GM23338 (cell line): ENCODE measurements around the gene PIGZ. TPM values are rescaled to one million over a fixed set of nuclear protein-coding genes. Genes with fewer than 3 reads are reported as not detected.

Experiments
- ATAC-seq: fragments of 200-7000 bp; cut with Tn5 transposase; 3 replicates; pipeline ENCODE4 v1.9.1; 2020
- DNase-seq: peaks from one replicate; pipeline ENCODE4 v3.0.0-alpha.2; 2015; ENCODE audit warnings: low spot score
- H2AFZ ChIP-seq: fragments of 200-600 bp; sonication (generic); 2 replicates; pipeline ENCODE4 v1.8.0; 2016; ENCODE audit warnings: antibody characterized with exemption, mild to moderate bottlenecking, moderate library complexity
- H3F3A ChIP-seq: fragments of 200-600 bp; sonication (generic); replicated peaks from 2 replicates; pipeline ENCODE4 v1.8.0; 2017; ENCODE audit warnings: antibody characterized with exemption, mixed run types, low read depth
- H3K27ac ChIP-seq: fragments of 200-600 bp; sonication (generic); 2 replicates; pipeline ENCODE4 v1.6.1; 2016; ENCODE audit warnings: low read depth
- H3K27me3 ChIP-seq: fragments of 200-600 bp; sonication (generic); 2 replicates; pipeline ENCODE4 v1.8.0; 2016; ENCODE audit warnings: mild to moderate bottlenecking, mixed run types, moderate library complexity; ENCODE audit not compliant: insufficient read depth
- H3K36me3 ChIP-seq: fragments of 200-600 bp; sonication (generic); 2 replicates; pipeline ENCODE4 v1.8.0; 2016; ENCODE audit warnings: mild to moderate bottlenecking; ENCODE audit not compliant: insufficient read depth
- H3K4me1 ChIP-seq: fragments of 200-600 bp; sonication (generic); 2 replicates; pipeline ENCODE4 v1.8.0; 2016; ENCODE audit warnings: mild to moderate bottlenecking, moderate library complexity; ENCODE audit not compliant: insufficient read depth
- H3K4me2 ChIP-seq: fragments of 200-600 bp; sonication (generic); 2 replicates; pipeline ENCODE4 v1.7.1; 2017; ENCODE audit warnings: mixed run types
- H3K4me3 ChIP-seq: fragments of 200-600 bp; sonication (generic); 2 replicates; pipeline ENCODE4 v1.6.1; 2016; ENCODE audit warnings: mixed run types
- H3K79me2 ChIP-seq: fragments of 200-600 bp; sonication (generic); replicated peaks from 2 replicates; pipeline ENCODE4 v1.8.0; 2017; ENCODE audit warnings: mild to moderate bottlenecking; ENCODE audit not compliant: insufficient read depth
- H3K9me2 ChIP-seq: fragments of 200-600 bp; sonication (generic); 2 replicates; pipeline ENCODE4 v1.8.0; 2017; ENCODE audit not compliant: insufficient read depth
- H4K20me1 ChIP-seq: fragments of 200-600 bp; sonication (generic); replicated peaks from 2 replicates; pipeline ENCODE4 v1.8.0; 2017; ENCODE audit warnings: mild to moderate bottlenecking; ENCODE audit not compliant: insufficient read depth
- H3K27ac Mint-ChIP-seq: 2 replicates; pipeline ENCODE4 v1.8.0; 2020; ENCODE audit warnings: inconsistent platforms, mild to moderate bottlenecking, moderate library complexity, mixed read lengths
- H3K27me3 Mint-ChIP-seq: 3 replicates; pipeline ENCODE4 v1.8.0; 2022; ENCODE audit warnings: low read depth, mild to moderate bottlenecking, moderate library complexity, mixed read lengths, inconsistent platforms; ENCODE audit not compliant: insufficient read depth, poor library complexity
- H3K36me3 Mint-ChIP-seq: 3 replicates; pipeline ENCODE4 v1.8.0; 2021; ENCODE audit warnings: low read depth, mild to moderate bottlenecking, inconsistent platforms, moderate library complexity, mixed read lengths
- H3K4me1 Mint-ChIP-seq: 3 replicates; pipeline ENCODE4 v1.8.0; 2020; ENCODE audit warnings: mild to moderate bottlenecking, inconsistent platforms, mixed read lengths
- H3K4me3 Mint-ChIP-seq: 3 replicates; pipeline ENCODE4 v1.8.0; 2021; ENCODE audit warnings: moderate library complexity, mild to moderate bottlenecking, inconsistent platforms, mixed read lengths
- H3K9me3 Mint-ChIP-seq: 3 replicates; pipeline ENCODE4 v1.8.0; 2020; ENCODE audit warnings: moderate library complexity, mild to moderate bottlenecking, inconsistent platforms, mixed read lengths
- CREB1 ChIP-seq: fragments of 250-450 bp; sonication (Bioruptor Pico); IDR thresholded peaks from 2 replicates; pipeline ENCODE4 v1.5.0; 2020; ENCODE audit warnings: low read depth, mild to moderate bottlenecking, moderate library complexity
- CTCF ChIP-seq, 2 experiments: fragments of 200-600 bp in 1 of 2; sonication (generic) in 1 of 2; conservative IDR thresholded peaks; 2 replicates each; pipeline versions ENCODE4 v1.5.1 to v1.6.1; 2016 to 2017; ENCODE audit warnings: antibody characterized with exemption in 2 of 2, low read depth in 2 of 2, mild to moderate bottlenecking in 2 of 2, moderate library complexity in 1 of 2
- ETS1 ChIP-seq: IDR thresholded peaks from 2 replicates; pipeline ENCODE4 v1.6.1; 2016; ENCODE audit warnings: antibody characterized with exemption
- EZH2 ChIP-seq: fragments of 200-600 bp; sonication (generic); IDR thresholded peaks from one replicate; pipeline ENCODE4 v1.8.0; 2017; ENCODE audit warnings: antibody characterized with exemption, mild to moderate bottlenecking, low read depth; ENCODE audit not compliant: unreplicated experiment
- EZH2phosphoT487 ChIP-seq: fragments of 200-600 bp; sonication (generic); IDR thresholded peaks from one replicate; pipeline ENCODE4 v1.8.1; 2018; ENCODE audit warnings: antibody characterized with exemption; ENCODE audit not compliant: unreplicated experiment
- JUNB ChIP-seq: IDR thresholded peaks from one replicate; pipeline ENCODE4 v1.6.1; 2016; ENCODE audit warnings: antibody characterized with exemption; ENCODE audit not compliant: unreplicated experiment
- NANOG ChIP-seq: IDR thresholded peaks from 2 replicates; pipeline ENCODE4 v1.6.1; 2016; ENCODE audit warnings: antibody characterized with exemption, borderline replicate concordance
- POLR2AphosphoS5 ChIP-seq: IDR thresholded peaks from 2 replicates; pipeline ENCODE4 v1.6.1; 2016; ENCODE audit warnings: antibody characterized with exemption, low read depth
- REST ChIP-seq: IDR thresholded peaks from one replicate; pipeline ENCODE4 v1.6.1; 2018; ENCODE audit warnings: antibody characterized with exemption; ENCODE audit not compliant: unreplicated experiment
- STAT1 ChIP-seq: IDR thresholded peaks from one replicate; pipeline ENCODE4 v1.6.1; 2016; ENCODE audit warnings: antibody characterized with exemption; ENCODE audit not compliant: unreplicated experiment
- ZNF114 ChIP-seq: fragments of 250-450 bp; sonication (Bioruptor Pico); IDR thresholded peaks from 2 replicates; pipeline ENCODE4 v1.5.0; 2020; ENCODE audit warnings: mild to moderate bottlenecking, moderate library complexity
- ZNF331 ChIP-seq: fragments of 250-450 bp; sonication (Bioruptor Pico); IDR thresholded peaks from 2 replicates; pipeline ENCODE4 v1.5.0; 2020; ENCODE audit warnings: low read depth, mild to moderate bottlenecking, moderate library complexity
- ZNF462 ChIP-seq: fragments of 250-450 bp; sonication (Bioruptor Pico); IDR thresholded peaks from 2 replicates; pipeline ENCODE4 v1.5.0; 2020; ENCODE audit warnings: mild to moderate bottlenecking, moderate library complexity
- polyA plus RNA-seq: library from polyadenylated mRNA; unstranded; fragments of >200 nt; fragmentation: Nextera tagmentation; extraction: Ambion mirVana; gene quantifications from 2 replicates; pipeline ENCODE4 v1.2.1, GENCODE V29; 2016
- total RNA-seq: library from RNA; depleted of rRNA; stranded (reverse); fragments of >200 nt; shearing (Covaris generic); gene quantifications from 2 replicates; pipeline ENCODE4 v1.2.3, GENCODE V29; 2014

PIGZ gene
- total and polyA plus RNA-seq, 2 experiments from 2014 or later: 0.16 TPM; not detected in 1

GRCh38 chr3:196931828-196932587, 36.6 kb downstream of the PIGZ start:
- Histone ChIP-seq H3K9me2 (no peaks in the 10 kb centered on the region), H3K4me2 (no peak overlapping the region), H3F3A (peaks cover 8% of the 10 kb centered on the region; the same call in 1 of the 2 replicates), H3K27me3 (no peaks in the 10 kb centered on the region), H2AFZ (no peak overlapping the region), H3K4me1 (peaks cover 7% of the 10 kb centered on the region), H4K20me1 (peaks cover 10% of the 10 kb centered on the region), H3K36me3 (peaks cover 32% of the 10 kb centered on the region), H3K4me3 (no peak overlapping the region), H3K27ac (no peak overlapping the region), H3K79me2 (no peaks in the 10 kb centered on the region)
- peaks cover 10% of the 10 kb centered on the region for H3K4me1 Mint-ChIP-seq
- ATAC-seq (no peak), DNase-seq (no peak)
- H3K4me3 Mint-ChIP-seq: no peak overlapping the region
- H3K36me3 Mint-ChIP-seq: peaks cover 52% of the 10 kb centered on the region
- H3K27me3 Mint-ChIP-seq: peaks cover 1% of the 10 kb centered on the region
- no peak for TF ChIP-seq CREB1 (CRISPR knock-in tag)
- no peak for TF ChIP-seq CTCF (conservative IDR thresholded peaks at IDR 0.05; ENCODE audit: low read depth in 2 of 2)
- TF ChIP-seq POLR2AphosphoS5: no peak
- TF ChIP-seq ZNF331 (CRISPR knock-in tag): no peak
- no peak for TF ChIP-seq ETS1
- TF ChIP-seq EZH2phosphoT487: no peak
- no peak for TF ChIP-seq REST
- TF ChIP-seq NANOG: no peak
- TF ChIP-seq ZNF462: no peak
- TF ChIP-seq JUNB: no peak
- TF ChIP-seq EZH2: no peak
- no peak for TF ChIP-seq STAT1
- TF ChIP-seq ZNF114 (CRISPR knock-in tag): no peak
- H3K9me3 Mint-ChIP-seq: no peaks in the 10 kb centered on the region
- no peak overlapping the region for H3K27ac Mint-ChIP-seq
